ENCODE results near the gene SERPINB4.

DNA sequence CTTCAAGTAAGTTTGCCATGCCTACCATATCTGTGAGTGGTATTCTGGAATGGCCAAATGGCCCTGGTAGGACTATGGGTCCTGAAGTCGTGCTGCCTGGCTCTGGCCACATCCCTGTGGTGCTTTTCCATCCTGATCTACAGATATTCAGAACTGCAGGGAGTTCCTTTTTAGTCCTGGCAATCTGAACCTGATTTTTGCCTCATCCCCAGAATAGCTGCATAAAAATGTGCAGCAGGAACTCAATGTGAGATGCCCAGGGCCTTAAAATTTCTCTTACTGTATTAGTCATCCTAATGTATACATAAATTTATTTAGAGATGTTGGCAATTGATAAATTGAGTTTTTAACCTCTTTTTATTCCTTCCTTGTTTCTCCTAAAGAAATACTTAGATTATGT lies 51.6 kb downstream of the SERPINB4 start:
- TF ChIP-seq, protein P1, sequence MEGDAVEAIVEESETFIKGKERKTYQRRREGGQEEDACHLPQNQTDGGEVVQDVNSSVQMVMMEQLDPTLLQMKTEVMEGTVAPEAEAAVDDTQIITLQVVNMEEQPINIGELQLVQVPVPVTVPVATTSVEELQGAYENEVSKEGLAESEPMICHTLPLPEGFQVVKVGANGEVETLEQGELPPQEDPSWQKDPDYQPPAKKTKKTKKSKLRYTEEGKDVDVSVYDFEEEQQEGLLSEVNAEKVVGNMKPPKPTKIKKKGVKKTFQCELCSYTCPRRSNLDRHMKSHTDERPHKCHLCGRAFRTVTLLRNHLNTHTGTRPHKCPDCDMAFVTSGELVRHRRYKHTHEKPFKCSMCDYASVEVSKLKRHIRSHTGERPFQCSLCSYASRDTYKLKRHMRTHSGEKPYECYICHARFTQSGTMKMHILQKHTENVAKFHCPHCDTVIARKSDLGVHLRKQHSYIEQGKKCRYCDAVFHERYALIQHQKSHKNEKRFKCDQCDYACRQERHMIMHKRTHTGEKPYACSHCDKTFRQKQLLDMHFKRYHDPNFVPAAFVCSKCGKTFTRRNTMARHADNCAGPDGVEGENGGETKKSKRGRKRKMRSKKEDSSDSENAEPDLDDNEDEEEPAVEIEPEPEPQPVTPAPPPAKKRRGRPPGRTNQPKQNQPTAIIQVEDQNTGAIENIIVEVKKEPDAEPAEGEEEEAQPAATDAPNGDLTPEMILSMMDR (IDR thresholded peaks at IDR 0.05), result no peak
- no peak for TF ChIP-seq POLR2A (IDR thresholded peaks at IDR 0.05)
